ENCODE data around the gene HERC2. TPM values are rescaled to one million over a fixed set of nuclear protein-coding genes. Genes with fewer than 3 reads are reported as not detected.

Gene HERC2
- total and polyA plus RNA-seq, 2 of the 8 experiments (the other 6 are each of a cell fraction or from before 2014, with no cell fraction given), result 83.0 to 88.7 TPM

DNA sequence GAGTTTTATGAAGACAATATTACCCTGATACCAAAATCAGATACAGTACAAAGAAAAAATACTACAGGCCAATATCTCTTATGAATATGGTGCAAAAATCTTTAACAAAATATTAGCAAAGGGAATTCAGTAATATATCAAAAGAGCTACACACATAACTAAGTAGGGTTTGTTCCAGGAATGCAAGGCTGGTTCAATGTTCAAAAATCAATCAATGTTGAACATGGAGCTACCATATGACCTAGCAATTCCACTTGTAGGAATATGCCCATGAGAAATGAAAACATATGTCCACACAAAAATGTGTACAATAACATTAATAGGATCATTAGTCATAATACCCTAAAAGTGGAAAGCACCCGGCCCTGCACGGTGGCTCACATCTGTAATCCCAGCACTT is 230.7 kb downstream of the HERC2 start:
- peaks cover 18% of the 10 kb centered on the region for H3K23me2 ChIP-seq (ENCODE audit: low read depth, low read length)
- ChIA-PET CTCF (ENCODE audit: partially characterized antibody) (interaction anchor here (1.1 to 1.6 kb wide), 3 partner anchors 8 to 33 kb away, joined by 3 to 4 read pairs (median 4); partner anchors contain the start of gene OCA2), POLR2A (ENCODE audit: partially characterized antibody) (no interaction called here)
- H3K79me1 ChIP-seq (ENCODE audit: low read depth, low read length), result no peaks in the 10 kb centered on the region
- H3K23ac ChIP-seq (ENCODE audit: insufficient read length), result no peak overlapping the region
- no peak for TF ChIP-seq TAF1 (IDR thresholded peaks at IDR 0.05; ENCODE audit: low read depth, low read length)
- no peak for TF ChIP-seq MAFK (IDR thresholded peaks at IDR 0.05; ENCODE audit: low read depth, low read length)
- TF ChIP-seq, protein P1, sequence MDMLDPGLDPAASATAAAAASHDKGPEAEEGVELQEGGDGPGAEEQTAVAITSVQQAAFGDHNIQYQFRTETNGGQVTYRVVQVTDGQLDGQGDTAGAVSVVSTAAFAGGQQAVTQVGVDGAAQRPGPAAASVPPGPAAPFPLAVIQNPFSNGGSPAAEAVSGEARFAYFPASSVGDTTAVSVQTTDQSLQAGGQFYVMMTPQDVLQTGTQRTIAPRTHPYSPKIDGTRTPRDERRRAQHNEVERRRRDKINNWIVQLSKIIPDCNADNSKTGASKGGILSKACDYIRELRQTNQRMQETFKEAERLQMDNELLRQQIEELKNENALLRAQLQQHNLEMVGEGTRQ (IDR thresholded peaks at IDR 0.05; ENCODE audit: low read length), result no peak
- TF ChIP-seq RNF2 (IDR thresholded peaks at IDR 0.05; ENCODE audit: borderline replicate concordance, low read depth, low read length, missing control alignments, poor library complexity, severe bottlenecking), result no peak
- no peak for TF ChIP-seq BCL11A (IDR thresholded peaks at IDR 0.05; ENCODE audit: low read depth in 2 of 2, low read length in 2 of 2)
- no peak overlapping the region for H3K14ac ChIP-seq (ENCODE audit: insufficient read length)
- H2AFZ ChIP-seq (ENCODE audit: low read length), result no peak overlapping the region
- H3K9ac ChIP-seq (replicated peaks in 1 of 4; ENCODE audit: extremely low read depth in 1 of 4, low read depth in 3 of 4, low read length in 3 of 4), result no peak overlapping the region
- H3K79me2 ChIP-seq (ENCODE audit: control insufficient read depth in 1 of 2, insufficient read depth in 2 of 2, low read length in 2 of 2), result no peaks in the 10 kb centered on the region
- no peak overlapping the region for H3K4me3 ChIP-seq (ENCODE audit: extremely low read depth in 1 of 4, insufficient read depth in 2 of 4, low read depth in 3 of 4, low read length in 4 of 4)
- H3K56ac ChIP-seq (replicated peaks; ENCODE audit: insufficient read length, low read depth, low read length), result no peak overlapping the region
- FAIRE-seq (no peak), DNase-seq (ENCODE audit: low read depth in 1 of 2, low spot score in 2 of 2) (no peak)
- no peak overlapping the region for H3K4me2 ChIP-seq (ENCODE audit: insufficient read depth in 1 of 2, low read depth in 2 of 2, low read length in 2 of 2)
- no peak overlapping the region for H2BK5ac ChIP-seq (ENCODE audit: low read depth, low read length)
- H4K20me1 ChIP-seq (replicated peaks in 1 of 2; ENCODE audit: control insufficient read depth in 1 of 2, insufficient read depth in 2 of 2, low read length in 2 of 2), result peaks cover 0 to 3% of the 10 kb centered on the region in 2 experiments
- H3K9me3 ChIP-seq (ENCODE audit: insufficient read depth in 2 of 2, low read depth in 1 of 2, low read length in 1 of 2), result 0 out of 4 replicates have a peak, but pooled peaks cover 0 to 2% of the 10 kb centered on the region in 2 experiments
- no peak overlapping the region for H3K4ac ChIP-seq (replicated peaks; ENCODE audit: insufficient read length, low read depth, low read length)
- no peak overlapping the region for H2BK120ac ChIP-seq (replicated peaks; ENCODE audit: low read depth, low read length)
- H2AK5ac ChIP-seq (ENCODE audit: low read depth, low read length), result no peak overlapping the region
- H2BK15ac ChIP-seq (ENCODE audit: low read length), result no peak overlapping the region
- H3K4me1 ChIP-seq (replicated peaks in 1 of 4; ENCODE audit: control insufficient read depth in 3 of 4, insufficient read depth in 4 of 4, low read length in 3 of 4), result peaks cover 0 to 9% (median 3%) of the 10 kb centered on the region in 4 experiments; a peak in 5 of 7 replicates
- no peak overlapping the region for H2BK20ac ChIP-seq (ENCODE audit: low read length)
- 100% methylated on average over 2 of the region's 2 CpGs; no CpG with 5 or more reads in 1 of the 2 experiments for WGBS, 2 experiments (ENCODE audit: extremely low coverage in 1 of 2, insufficient coverage in 1 of 2, insufficient read length in 1 of 2, insufficient replicate concordance in 2 of 2, low coverage in 1 of 2, low lambda C conversion rate in 2 of 2, missing lambda C conversion rate in 1 of 2)
- peaks cover 0 to 3% (median 0%) of the 10 kb centered on the region in 4 experiments; a peak in 1 of 8 replicates for H3K36me3 ChIP-seq (ENCODE audit: control insufficient read depth in 2 of 4, insufficient read depth in 4 of 4, low read length in 3 of 4)
- H3K18ac ChIP-seq (ENCODE audit: extremely low read depth, low read length), result no peak overlapping the region
- H4K91ac ChIP-seq (replicated peaks; ENCODE audit: insufficient read length, low read length), result no peak overlapping the region
- H4K8ac ChIP-seq (ENCODE audit: extremely low read depth, insufficient read depth, low read length), result no peak overlapping the region
- H3K27ac ChIP-seq (ENCODE audit: low read depth, low read length), result no peak overlapping the region
- no peak overlapping the region for H2BK12ac ChIP-seq (ENCODE audit: low read depth, low read length)
- H3K27me3 ChIP-seq (replicated peaks in 1 of 4; ENCODE audit: control insufficient read depth in 3 of 4, extremely low read depth in 1 of 4, insufficient read depth in 3 of 4, low read length in 3 of 4), result peaks cover 18 to 35% (median 31%) of the 10 kb centered on the region in 4 experiments
- H4K5ac ChIP-seq (ENCODE audit: insufficient read length, low read depth, low read length), result no peak overlapping the region
